Activated CD8-positive, alpha-beta memory T cell treated with anti-CD3 and anti-CD28 coated beads, Interleukin-2, amount 50 U/mL, for 24 hours (primary cell): ENCODE results near the gene LYG2.
"Not testable (repeated sequence)": the region's sequence is repeated elsewhere in the genome, so short reads cannot be mapped to it uniquely, and the experiment has no call there.

Source experiments
- DNase-seq: peaks from one replicate; pipeline ENCODE4 v3.0.0-alpha.2; 2020; ENCODE audit errors: extremely low read depth

LYG2 gene

GRCh38 chr2:99201959-99202678 lies 53.3 kb downstream of the LYG2 start:
- DNase-seq, result no peak

- no peak for DNase-seq
Measured at GRCh38 chr2:99200076-99200800, 55.2 kb downstream of the LYG2 start.

- no peak for DNase-seq
Measured at GRCh38 chr2:99198103-99198841, 57.2 kb downstream of the LYG2 start.

- not testable (repeated sequence) for DNase-seq
Measured at GRCh38 chr2:99192364-99192763, 63.1 kb downstream of the LYG2 start.
